Kidney tubule cell (primary cell): Measurements from ENCODE around the gene TP73.

ENCODE experiments used
- DNase-seq: peaks from one replicate; pipeline ENCODE4 v3.0.0-alpha.2; 2018; ENCODE audit warnings: low spot score

Gene TP73

GRCh38 chr1:3672971-3673361 is 20.6 kb downstream of the TP73 start:
- no peak for DNase-seq

DNA sequence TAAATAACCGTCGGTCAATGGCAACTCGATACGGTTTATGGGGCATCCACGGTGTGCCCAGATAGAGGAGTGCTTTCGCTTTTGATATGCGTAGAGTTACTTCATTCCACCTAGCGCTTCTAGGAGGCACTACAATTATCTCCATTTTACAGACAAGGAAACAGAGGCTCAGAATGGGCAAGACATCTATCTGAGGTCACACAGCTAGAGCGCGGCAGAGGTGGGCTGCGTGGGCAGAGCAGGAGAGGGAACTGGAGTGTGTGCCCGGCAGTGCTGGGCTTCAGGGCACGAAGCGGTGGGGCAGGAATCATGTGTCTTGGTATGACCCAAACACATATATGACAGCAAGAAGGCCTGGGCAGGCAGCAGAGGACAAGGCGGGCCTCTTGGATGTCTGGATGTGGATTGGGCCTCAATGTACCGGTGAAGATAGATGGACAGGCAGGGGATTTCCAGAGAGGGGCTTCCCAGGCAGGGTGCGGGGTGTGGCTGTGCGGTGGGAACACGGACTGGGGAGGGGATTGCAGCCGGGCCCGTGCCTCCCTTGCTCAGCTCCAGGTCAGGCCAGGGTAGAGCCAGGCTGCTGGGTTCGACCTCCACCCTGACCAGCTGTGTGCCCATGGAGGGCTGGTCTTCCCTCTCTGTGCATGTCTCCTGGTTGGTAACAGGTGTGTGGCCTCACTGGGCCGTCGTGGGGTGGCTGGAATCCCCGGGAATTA is 21.2 kb downstream of the TP73 start:
- DNase-seq, result peak; percentile 15

DNA sequence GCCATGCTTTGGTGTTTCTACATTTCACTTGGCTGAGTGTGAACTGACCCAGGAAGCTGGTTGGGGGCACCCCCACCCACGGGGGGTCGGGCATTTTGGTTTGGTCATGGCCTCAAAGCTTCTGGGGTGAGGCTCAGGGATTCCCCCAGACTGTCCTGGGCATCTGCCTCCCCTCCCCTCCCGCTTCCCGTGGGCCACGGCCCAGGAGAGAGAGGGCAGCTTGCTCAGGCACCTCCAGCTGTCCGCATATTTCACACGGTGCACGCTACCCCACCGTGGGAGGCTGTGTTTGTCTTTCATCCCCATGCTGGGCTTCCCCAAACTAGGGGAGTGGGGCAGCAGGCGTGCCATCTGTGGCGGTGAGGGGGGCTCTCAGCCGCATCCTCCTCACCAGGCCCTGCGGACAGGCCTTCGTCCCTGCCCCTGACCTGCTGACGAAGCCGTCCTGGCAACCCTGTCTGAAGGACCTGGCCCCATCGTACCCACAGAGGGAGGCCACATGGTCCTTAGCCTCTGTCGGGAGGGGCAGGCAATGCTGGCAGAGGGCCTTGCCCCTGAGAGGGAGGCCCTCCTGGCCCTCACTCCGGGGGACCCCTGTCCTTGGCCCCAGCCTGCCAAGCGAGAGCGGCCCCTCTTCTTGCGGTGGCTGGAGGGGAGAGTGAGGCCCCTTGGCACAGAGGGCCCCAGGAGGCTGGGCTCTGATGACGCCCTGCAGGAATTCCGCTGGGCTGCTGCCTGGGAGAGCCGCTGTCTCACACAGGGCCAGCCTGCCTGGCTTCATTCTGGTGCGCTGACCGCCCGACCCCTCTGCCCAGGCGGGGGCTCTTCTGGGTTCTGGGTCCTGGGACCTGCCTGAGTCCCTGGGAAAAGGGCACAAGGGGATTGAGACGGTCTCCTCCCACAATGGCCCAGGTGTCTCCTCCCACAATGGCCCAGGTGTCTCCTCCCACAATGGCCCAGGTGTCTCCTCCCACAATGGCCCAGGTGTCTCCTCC is 22.1 kb downstream of the TP73 start:
- peak; percentile 58 for DNase-seq

DNA sequence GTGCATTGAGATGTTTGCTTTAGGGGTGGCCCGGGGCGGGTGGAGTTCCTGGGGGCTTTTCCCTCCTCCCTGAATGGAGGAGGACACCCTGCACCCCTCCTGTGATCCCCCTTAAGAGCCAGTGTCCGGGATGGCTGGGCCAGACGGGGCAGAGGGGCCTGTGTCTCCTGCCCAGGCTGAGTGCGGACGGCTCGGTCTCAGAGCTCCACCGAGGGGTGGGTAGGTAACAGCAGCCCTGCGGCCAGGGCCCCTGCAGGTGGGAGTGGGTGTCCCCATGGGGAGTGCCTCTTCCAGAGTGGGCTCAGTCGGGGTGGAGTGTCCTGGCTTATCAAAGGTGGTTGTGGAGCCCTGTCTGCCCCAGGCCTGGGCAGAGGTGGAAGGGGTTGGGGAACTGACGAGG is 23.1 kb downstream of the TP73 start:
- no peak for DNase-seq

DNA sequence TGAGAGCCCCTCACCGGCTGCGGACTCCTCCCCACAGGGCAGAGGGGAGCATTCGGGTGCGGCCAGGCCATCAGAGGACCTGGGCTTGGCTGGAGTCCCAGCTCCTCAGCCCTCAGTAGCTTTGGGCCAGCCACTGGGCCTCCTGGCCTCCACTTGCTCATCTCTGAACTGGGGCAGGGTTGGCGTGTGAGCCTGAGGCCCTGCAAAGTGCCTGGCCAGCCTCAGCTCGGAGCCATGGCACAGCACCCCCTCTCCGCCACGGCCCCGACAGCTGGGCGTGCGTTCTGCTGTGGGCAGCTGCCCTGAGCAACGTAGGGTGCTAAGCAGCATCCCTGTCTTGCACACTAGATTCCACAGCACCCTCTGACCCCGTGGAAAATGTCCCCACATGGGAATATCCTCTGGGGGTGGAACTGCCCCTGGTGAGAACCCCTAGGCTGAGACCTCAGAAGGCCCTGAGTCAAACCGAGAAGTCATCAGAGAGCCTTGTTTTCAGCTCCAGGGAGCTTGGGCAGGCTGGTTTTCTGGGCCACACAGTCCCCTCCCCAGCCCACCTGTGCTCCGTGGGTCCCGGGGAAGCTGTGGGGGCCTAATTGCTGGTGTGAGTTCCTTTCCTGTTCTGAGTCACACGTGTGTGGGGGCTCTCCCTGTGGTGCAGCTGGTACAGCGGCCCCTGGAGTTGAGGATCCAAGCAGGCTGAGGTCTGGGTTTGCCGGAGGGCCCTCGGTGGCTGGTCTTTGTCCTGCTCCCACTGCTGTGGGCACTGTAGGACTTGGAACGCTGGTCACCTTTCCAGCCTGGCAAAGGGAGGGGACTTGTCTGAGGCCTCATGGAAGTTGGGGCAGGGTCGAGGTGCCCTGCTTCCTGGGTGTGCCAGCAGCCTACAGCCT is 24.5 kb downstream of the TP73 start:
- DNase-seq, result no peak

GRCh38 chr1:3677484-3677883 is 25.2 kb downstream of the TP73 start:
- no peak for DNase-seq

DNA sequence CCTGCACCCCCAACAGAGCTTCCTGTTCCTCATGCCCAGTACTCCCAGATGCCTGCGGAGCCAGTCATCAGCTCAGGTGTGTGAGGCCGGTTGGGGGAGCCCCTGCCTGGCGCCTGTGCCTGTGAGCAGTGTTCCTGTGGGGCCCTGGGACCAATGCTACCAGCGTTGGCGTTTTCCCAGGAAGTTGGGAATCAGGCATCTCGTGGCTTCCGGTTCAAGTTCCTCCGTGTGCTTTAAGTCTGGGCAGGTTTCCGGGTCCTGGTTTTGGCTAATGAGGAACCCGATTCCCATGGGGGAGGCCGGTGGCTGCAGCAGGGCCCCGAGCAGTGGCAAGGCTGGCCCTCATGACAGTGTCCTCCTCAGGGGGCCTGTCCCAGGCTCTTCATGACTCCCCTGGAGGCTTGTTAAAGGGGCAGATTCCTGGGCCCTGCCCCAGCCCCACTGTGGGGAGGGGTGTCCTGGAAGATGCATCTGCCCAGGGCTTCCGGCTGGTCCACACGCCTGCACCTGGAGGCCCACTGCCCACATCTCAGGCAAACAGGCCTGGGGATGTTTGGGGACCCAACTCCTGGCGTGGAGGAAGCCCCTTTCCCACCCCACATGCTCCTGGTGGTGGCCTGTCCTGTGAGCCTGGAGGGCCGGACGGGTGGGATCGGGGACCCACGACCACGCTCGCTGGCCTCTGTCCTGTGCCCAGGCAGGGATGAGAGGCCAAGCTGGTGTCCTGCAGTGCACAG is 26.2 kb downstream of the TP73 start:
- no peak for DNase-seq

DNA sequence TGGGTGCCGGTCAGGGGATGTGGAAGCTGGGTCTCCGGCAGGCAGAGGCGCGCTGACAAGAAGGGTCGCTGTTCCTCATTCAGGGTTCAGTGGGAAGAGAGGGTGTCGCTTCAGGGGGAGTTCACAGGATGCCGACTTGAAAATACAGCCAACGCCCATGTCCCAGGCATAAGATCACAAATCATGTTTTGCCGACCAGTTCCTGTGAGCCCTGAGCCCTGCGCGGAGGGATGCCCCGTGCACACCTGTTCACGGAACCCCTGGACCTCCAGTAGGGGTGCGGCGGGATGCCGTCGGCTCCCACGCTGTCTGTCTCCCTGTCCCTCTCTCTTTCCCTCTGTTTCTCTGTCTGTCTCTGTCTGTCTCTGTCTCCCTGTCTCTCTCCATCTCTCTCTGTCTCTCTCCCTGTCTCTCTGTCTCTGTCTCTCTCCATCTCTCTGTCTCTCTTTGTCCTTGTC is 26.8 kb downstream of the TP73 start:
- no peak for DNase-seq

- DNase-seq, result no peak
Measured at GRCh38 chr1:3679799-3680453, 27.6 kb downstream of the TP73 start.

DNA sequence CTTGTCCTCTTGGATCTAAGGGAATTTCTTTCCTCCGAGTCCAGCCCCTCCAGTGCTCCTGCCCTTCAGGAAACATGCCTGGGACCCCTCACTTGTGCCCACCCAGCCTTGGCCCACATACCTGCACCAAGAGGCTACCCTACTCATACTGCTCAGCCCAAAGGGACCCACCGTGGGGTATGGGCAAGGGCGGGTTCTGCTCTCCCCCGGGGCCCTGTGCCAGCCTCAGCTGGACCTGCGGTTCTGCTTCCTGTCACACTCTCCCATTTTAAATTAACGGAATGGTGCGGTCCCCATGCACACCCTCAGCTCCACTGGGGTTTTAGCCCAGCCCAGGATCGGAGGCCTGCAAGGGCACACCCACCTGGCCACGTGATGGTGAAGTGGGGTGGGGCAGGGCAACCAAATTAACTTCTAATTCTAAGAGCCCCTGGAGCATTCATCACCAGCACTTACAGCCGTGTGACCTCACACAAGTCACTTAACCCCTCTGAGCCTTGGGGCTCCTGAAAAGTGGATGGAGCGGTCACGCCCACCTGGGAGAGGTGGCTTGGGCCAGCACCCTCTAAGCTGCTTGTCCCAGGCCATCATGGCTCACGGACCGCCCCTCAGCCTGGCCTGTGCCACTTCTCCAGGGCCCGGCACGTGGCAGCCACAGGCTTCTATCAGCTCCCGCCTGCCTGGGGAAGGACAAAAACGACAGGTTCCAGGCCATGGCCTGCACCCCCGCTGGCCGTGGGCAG is 28.3 kb downstream of the TP73 start:
- no peak for DNase-seq

GRCh38 chr1:3681231-3681897 is 29.0 kb downstream of the TP73 start:
- no peak for DNase-seq

DNA sequence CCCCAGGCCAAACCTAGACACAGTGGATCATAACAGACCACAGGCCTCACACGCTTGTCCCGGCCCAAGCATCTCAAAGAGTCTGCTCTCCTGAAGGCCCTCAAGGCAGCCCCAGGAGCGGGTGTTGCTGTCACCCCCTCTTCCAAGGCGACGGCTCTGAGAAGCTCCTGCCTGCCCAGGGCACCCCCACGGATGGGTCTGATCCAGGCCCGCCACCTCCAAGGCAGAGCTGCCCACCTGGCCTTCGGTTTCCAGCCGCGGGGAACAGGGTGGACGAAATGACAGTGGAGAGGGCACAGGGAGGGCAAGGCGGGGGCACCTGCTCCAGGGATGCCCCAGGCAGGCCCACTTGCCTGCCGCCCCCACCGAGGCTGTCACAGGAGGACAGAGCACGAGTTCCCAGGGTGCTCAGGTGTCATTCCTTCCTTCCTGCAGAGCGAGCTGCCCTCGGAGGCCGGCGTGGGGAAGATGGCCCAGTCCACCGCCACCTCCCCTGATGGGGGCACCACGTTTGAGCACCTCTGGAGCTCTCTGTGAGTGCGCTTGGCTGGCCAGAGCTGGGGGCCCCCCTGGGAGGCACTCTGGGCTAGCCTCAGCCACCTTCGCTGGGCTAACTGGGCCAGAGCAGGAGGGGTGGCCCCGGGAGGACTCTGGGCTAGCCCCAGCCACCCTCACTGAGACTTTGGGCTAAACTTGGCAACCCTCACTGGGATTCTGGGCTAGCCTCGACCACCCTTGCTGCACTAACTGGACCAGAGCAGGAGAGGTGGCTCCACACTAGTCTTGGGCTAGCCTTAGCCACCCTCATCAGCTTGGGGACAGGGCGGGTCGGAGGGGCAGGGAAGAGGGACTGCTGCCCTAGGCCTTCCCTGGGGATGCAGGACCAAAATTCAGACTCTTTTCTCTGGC is 29.8 kb downstream of the TP73 start:
- DNase-seq, result no peak

- no peak for DNase-seq
Measured at GRCh38 chr1:3683197-3683596, 30.9 kb downstream of the TP73 start.

- DNase-seq, result no peak
Measured at GRCh38 chr1:3683992-3684391, 31.7 kb downstream of the TP73 start.

DNA sequence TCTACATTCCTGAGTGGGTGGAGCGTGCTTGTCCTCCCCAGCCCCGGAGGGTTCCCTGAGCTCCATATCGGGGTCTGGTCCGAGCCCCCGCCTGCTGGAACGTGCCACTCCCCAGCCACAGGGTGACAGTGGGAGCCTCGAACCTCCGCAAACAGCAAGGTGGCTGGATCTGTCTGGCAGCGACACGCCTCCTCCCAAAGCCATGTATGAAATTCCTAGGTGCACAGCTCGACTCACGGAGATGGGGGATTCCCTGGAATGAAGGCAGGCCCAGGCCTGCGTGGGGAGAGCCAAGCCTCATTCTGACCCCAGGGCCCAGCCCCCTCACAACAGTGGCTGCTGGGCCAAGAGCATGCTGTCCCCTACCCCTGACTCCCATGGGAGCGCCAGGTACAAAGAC is 32.9 kb downstream of the TP73 start:
- no peak for DNase-seq

- DNase-seq, result no peak
Measured at GRCh38 chr1:3685906-3686305, 33.6 kb downstream of the TP73 start.

DNA sequence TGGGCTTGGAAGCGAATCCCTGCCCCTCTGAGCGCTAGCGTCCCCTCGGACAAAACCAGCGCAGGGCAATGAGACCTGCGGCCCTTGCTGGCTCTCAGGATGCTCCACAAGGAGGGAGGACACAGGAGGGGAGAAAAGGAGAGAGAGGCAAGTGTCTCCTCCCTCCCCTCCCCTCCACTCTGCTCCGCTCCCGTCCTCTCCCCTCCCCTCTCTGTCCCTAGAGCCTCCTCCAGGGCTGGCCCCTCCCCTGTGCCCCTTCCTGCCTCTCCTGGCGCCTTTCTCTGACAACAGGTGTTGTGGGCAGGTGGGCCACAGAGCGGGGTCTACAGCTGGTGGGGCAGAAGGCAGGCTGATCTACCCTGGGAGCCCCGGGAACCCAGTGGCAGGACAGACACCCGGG is 35.2 kb downstream of the TP73 start:
- DNase-seq, result no peak

DNA sequence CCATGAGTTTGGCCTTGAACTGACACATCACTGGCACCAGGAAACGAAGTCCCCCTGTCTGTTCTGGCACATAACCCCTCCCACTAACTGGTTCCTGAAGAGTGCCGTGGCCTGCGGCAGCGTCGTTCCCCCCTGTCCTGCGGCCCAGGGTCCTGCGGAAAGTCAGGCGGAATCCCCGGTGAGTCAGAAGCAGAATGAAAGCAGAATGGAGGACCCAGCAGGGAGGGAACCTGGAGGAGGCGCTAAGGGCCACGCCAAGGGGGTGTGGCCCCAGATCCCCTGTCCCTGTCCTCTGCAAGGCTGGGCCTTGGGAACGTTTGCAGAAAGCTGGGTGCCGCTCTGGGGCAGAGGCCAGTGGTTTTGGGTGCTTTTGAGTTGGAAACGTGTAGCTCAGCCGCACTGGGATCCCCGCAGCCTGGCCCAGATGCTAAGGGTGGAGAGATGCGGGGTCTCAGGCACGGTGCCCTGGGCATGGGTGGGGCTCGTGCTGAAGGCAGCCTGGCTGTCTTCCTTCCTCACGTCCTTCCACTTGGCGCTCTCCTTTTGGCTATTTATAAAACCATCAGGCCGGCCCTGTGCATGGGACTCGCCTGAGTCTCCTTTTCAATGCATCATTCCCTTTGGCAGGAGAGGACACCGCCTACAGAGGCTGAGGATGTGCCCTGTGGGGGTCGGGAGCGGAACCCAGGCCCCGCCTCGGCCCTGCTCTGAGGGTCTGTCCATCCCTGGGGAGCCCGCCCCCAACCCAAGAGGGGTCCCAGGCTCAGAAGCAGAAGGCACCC is 36.2 kb downstream of the TP73 start:
- DNase-seq, result no peak
